ENCODE data around the gene SIGLEC11. TPM values are rescaled to one million over a fixed set of nuclear protein-coding genes. Genes with fewer than 3 reads are reported as not detected.
"Not testable (repeated sequence)": the region's sequence is repeated elsewhere in the genome, so short reads cannot be mapped to it uniquely, and the experiment has no call there.

SIGLEC11 gene
- total RNA-seq, 2 donors from 2014 or later: not detected

GRCh38 chr19:49939721-49940481, 21.1 kb downstream of the SIGLEC11 start:
- Mint-ChIP-seq H3K36me3 (no peaks in the 10 kb centered on the region), H3K27ac (no peak overlapping the region), H3K9me3 (no peaks in the 10 kb centered on the region)
- DNase-seq (ENCODE audit: low spot score in 2 of 2) (no peak), ATAC-seq (no peak)

GRCh38 chr19:49938662-49939061, 22.3 kb downstream of the SIGLEC11 start:
- DNase-seq (ENCODE audit: low spot score in 2 of 2): no peak
- no peak for ATAC-seq
- Mint-ChIP-seq H3K27ac (no peak overlapping the region), H3K9me3 (no peaks in the 10 kb centered on the region), H3K36me3 (no peaks in the 10 kb centered on the region)

GRCh38 chr19:49937750-49938381, 23.1 kb downstream of the SIGLEC11 start:
- Mint-ChIP-seq H3K27ac (no peak overlapping the region), H3K9me3 (no peaks in the 10 kb centered on the region), H3K36me3 (no peaks in the 10 kb centered on the region)
- DNase-seq (ENCODE audit: low spot score in 2 of 2) (peak; percentile 79 to 89), ATAC-seq (peak; percentile 77 to 84)

GRCh38 chr19:49936549-49936948, 24.4 kb downstream of the SIGLEC11 start:
- Mint-ChIP-seq H3K36me3 (peaks cover 0 to 8% of the 10 kb centered on the region in 2 donors), H3K27ac (no peak overlapping the region), H3K9me3 (peaks cover 4 to 6% of the 10 kb centered on the region in 2 donors)
- ATAC-seq (no peak), DNase-seq (ENCODE audit: low spot score in 2 of 2) (no peak)

- no peak for ATAC-seq
- peak overlapping the region in 1 of 2 donors; percentile 86 for H3K27ac Mint-ChIP-seq
- peaks cover 20 to 35% of the 10 kb centered on the region in 2 donors for H3K36me3 Mint-ChIP-seq
- DNase-seq (ENCODE audit: low spot score in 2 of 2): no peak
- peaks cover 9 to 15% of the 10 kb centered on the region in 2 donors for H3K9me3 Mint-ChIP-seq
Observed at GRCh38 chr19:49933643-49934042, 27.3 kb downstream of the SIGLEC11 start.

GRCh38 chr19:49932731-49933131, 28.2 kb downstream of the SIGLEC11 start:
- Mint-ChIP-seq H3K9me3 (peaks cover 9 to 15% of the 10 kb centered on the region in 2 donors), H3K27ac (no peak overlapping the region), H3K36me3 (peaks cover 27 to 44% of the 10 kb centered on the region in 2 donors)
- DNase-seq (ENCODE audit: low spot score in 2 of 2) (peak in 1 of 2 donors; percentile 73), ATAC-seq (peak in 1 of 2 donors; percentile 34)

GRCh38 chr19:49932041-49932451, 28.9 kb downstream of the SIGLEC11 start:
- H3K9me3 Mint-ChIP-seq: peaks cover 9 to 15% of the 10 kb centered on the region in 2 donors
- DNase-seq (ENCODE audit: low spot score in 2 of 2) (no peak), ATAC-seq (no peak)
- H3K27ac Mint-ChIP-seq: no peak overlapping the region
- H3K36me3 Mint-ChIP-seq: peaks cover 33 to 50% of the 10 kb centered on the region in 2 donors

GRCh38 chr19:49931293-49932040, 29.5 kb downstream of the SIGLEC11 start:
- H3K27ac Mint-ChIP-seq: no peak overlapping the region
- peaks cover 33 to 50% of the 10 kb centered on the region in 2 donors for H3K36me3 Mint-ChIP-seq

GRCh38 chr19:49930483-49931011, 30.4 kb downstream of the SIGLEC11 start:
- Mint-ChIP-seq H3K36me3 (peaks cover 34 to 51% of the 10 kb centered on the region in 2 donors), H3K27ac (peak overlapping the region; percentile 97 to 100), H3K9me3 (peaks cover 9 to 15% of the 10 kb centered on the region in 2 donors)
- no peak for ATAC-seq
- no peak for DNase-seq (ENCODE audit: low spot score in 2 of 2)

More at GRCh38 chr19:49931293-49932040, 29.5 kb downstream of the SIGLEC11 start:
- ATAC-seq (no peak), DNase-seq (ENCODE audit: low spot score in 2 of 2) (no peak)
- H3K9me3 Mint-ChIP-seq: peaks cover 9 to 15% of the 10 kb centered on the region in 2 donors

- peak overlapping the region; percentile 97 to 100 for H3K27ac Mint-ChIP-seq
- peak; percentile 88 to 91 for DNase-seq (ENCODE audit: low spot score in 2 of 2)
- H3K36me3 Mint-ChIP-seq: peaks cover 38 to 56% of the 10 kb centered on the region in 2 donors
- peak; percentile 73 to 88 for ATAC-seq
- H3K9me3 Mint-ChIP-seq: peaks cover 9 to 15% of the 10 kb centered on the region in 2 donors
Observed at GRCh38 chr19:49929611-49930482, 31.1 kb downstream of the SIGLEC11 start.

GRCh38 chr19:49929121-49929610, 31.8 kb downstream of the SIGLEC11 start, which contains the start of the genes ATF5 and NUP62:
Gene ATF5, plus strand, starts transcription at chr19:49929205. Its CDS starts 1,646 bp downstream, at chr19:49930851.
Gene NUP62, minus strand, starts transcription at chr19:49929504. Its CDS starts 19,697 bp downstream, at chr19:49909807.
- peak; percentile 93 to 96 for DNase-seq (ENCODE audit: low spot score in 2 of 2)
- Mint-ChIP-seq H3K27ac (peak within 1 kb of the TSS; percentile 97 to 100), H3K9me3 (peaks cover 9 to 15% of the 10 kb centered on the region in 2 donors), H3K36me3 (peaks cover 38 to 56% of the 10 kb centered on the region in 2 donors)
- ATAC-seq: peak; percentile 58 to 59

GRCh38 chr19:49927526-49928264, 33.3 kb downstream of the SIGLEC11 start:
- peak overlapping the region; percentile 97 to 98 for H3K27ac Mint-ChIP-seq
- no peak for ATAC-seq

GRCh38 chr19:49926515-49926914, 34.5 kb downstream of the SIGLEC11 start:
- Mint-ChIP-seq H3K27ac (peak overlapping the region in 1 of 2 donors; percentile 55), H3K9me3 (peaks cover 6 to 9% of the 10 kb centered on the region in 2 donors), H3K36me3 (peaks cover 38 to 55% of the 10 kb centered on the region in 2 donors)
- DNase-seq (ENCODE audit: low spot score in 2 of 2): no peak
- no peak for ATAC-seq

More at GRCh38 chr19:49927526-49928264, 33.3 kb downstream of the SIGLEC11 start:
- H3K36me3 Mint-ChIP-seq: peaks cover 38 to 56% of the 10 kb centered on the region in 2 donors
- no peak for DNase-seq (ENCODE audit: low spot score in 2 of 2)
- peaks cover 9 to 15% of the 10 kb centered on the region in 2 donors for H3K9me3 Mint-ChIP-seq

GRCh38 chr19:49925486-49925885, 35.5 kb downstream of the SIGLEC11 start:
- no peak for DNase-seq (ENCODE audit: low spot score in 2 of 2)
- Mint-ChIP-seq H3K9me3 (peaks cover 6 to 7% of the 10 kb centered on the region in 2 donors), H3K36me3 (peaks cover 36 to 51% of the 10 kb centered on the region in 2 donors), H3K27ac (peak overlapping the region in 1 of 2 donors; percentile 86)
- no peak for ATAC-seq

GRCh38 chr19:49924881-49925210, 36.1 kb downstream of the SIGLEC11 start:
- DNase-seq (ENCODE audit: low spot score in 2 of 2); ATAC-seq; H3K9me3 Mint-ChIP-seq: not testable (repeated sequence)
- Mint-ChIP-seq H3K36me3 (peaks cover 29 to 44% of the 10 kb centered on the region in 2 donors), H3K27ac (peak overlapping the region in 1 of 2 donors; percentile 86)
